GM21723 (cell line): ENCODE data around the gene TENM3.

Experiments used
- ATAC-seq: cut with Tn5 transposase; IDR thresholded peaks from one replicate; pipeline ENCODE4 v1.9.1; 2021; ENCODE audit warnings: mild to moderate bottlenecking, moderate library complexity; ENCODE audit not compliant: unreplicated experiment

TENM3 gene

DNA sequence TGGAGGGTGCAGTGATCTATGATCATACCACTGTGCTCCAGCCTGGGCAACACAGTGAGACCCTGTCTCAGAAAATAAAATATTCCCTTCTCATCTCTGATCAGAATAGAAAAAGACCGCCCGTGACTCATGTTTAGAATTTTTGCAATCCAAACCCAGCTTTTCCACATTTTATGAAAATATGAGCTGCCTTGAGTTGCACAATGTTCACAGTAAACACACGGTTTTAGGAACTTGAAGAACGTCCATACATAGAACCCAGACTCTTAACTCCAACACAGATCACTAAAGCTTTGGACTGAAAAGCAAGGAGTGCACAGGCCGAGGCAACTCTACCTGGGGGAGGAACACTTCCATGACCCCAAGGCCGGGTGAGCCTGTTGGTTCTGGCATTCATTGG is 305.0 kb downstream of the TENM3 start:
- ATAC-seq = no peak

DNA sequence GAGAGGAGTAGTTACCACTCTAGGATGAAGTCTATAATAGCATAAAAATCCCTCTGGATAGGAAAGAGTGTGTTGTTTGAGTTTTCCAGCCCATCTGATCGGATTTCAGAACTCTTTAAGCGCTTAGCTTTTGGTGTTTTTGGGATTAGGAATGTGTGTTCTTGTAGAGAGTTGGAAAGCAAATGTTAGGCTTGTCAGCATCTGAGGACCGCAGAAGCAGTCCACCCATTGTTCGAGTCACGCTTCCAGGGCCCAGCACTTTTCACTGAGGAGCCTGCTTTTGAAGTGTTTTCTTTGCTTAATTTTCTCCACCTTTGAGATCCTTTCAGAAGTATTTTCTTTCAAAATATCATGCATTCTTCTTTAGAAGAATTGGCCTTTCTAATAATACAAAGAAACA is 306.2 kb downstream of the TENM3 start:
- no peak for ATAC-seq

DNA sequence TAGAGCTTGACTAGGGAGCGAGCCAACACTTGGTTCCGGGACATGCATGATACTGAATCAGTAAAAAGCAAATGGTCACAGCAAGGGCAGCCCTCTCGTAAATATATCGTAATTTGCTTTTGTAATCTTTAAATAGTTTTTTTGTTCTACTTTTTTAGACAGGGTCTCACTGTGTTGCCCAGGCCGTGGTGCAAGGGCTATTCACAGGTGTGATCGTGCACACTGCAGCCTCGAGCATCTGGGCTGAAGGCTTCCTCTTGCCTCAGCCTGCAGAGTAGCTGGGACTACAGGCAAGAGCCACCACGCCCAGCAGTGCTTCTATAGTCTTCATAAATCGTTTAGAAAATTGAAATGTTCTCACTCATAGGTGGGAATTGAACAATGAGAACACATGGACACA is 309.7 kb downstream of the TENM3 start:
- no peak for ATAC-seq

DNA sequence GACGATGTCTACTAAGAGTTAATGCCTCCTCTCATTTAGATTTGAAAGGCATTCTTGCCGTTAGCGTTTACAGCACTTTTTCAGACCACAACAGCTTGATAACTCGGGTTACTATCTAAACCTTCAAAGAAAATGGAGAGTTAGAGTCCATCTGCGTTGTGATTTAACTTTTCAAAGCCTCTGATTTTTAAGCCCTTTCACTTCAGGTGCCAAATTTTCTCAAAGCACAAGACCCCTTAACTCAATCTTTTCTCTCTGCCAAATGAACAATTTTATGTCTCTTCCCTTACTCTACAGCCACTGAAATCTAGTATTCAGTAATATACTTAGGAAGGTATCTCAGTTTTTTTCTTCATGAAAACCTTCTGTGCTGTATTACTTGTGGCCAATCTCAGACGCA is 310.5 kb downstream of the TENM3 start:
- ATAC-seq = no peak

DNA sequence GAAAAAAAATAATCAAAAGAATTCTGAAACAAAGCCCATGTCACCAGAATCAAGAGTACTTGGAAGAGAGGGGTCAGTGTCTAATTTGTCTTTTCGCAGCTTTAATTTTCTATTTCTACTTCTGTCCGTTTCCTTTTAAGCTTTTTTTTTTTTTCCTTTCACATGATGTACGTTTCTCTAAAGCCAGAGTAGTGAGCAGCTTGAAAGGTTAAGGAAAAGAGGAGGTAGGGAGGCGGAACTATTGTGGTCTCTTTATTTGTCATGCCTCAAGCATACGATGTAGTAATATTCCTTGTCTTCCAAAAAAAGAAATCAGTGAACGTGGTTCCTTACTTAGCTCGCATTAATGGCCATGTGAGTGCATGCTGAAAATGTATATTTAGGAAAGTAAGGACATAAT is 311.5 kb downstream of the TENM3 start:
- no peak for ATAC-seq

DNA sequence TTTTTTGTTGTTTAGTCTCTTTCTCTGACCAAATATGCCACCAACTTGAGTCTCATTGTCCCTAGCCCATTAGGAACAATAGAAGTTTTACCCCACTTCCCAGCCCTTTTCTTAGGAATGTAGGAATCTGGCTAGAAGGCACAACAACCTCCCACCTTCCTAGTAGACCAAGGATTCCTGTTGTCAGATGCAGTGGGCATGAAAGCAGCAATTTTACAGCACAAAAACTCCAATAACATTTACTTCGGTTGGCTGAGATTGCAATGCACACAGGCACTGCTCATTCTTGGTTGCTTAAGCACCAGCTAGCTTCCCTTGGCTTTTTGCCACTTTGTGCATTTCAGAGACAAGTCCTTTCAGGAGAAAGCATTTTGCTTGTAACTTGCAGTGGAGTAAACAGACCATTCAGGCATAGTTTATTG is 312.8 kb downstream of the TENM3 start:
- ATAC-seq = no peak

DNA sequence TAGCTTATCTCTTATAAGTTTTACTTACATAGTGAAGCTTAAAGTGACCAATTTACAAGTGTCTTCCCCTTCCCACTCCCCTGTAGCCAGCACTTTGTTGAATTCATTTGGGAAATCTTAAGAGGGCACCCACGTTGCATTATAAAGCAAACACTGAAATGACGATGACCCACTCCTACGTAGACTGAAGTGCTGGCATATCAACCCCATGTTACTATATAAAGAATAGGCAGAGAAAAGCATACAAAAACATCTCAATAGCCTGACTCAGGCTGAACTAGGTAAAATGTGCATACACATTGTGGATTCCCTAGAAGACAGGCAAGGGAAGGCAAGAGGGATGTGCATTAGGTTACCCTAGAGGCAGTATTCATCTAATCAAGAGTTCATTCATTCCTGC is 313.4 kb downstream of the TENM3 start:
- ATAC-seq = no peak

DNA sequence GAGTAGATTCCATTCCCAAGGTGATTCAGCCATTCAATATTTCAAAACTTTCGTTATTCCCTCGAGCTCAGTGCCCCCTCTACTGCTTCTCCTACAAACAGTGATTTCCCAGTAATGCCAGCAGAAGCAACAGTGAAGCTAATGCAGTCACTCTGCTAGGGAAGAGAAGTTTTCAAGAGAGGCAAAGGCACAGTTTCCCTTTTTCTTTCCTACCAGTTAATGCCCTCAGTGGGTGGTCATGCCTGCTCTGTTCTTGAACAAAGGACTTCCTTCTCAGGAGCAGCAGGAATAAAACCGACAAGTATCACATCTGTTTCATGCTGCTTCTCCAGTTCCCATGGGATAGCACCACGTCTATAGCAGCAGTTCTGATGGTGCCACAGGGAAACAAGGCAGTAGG is 317.2 kb downstream of the TENM3 start:
- ATAC-seq = no peak

DNA sequence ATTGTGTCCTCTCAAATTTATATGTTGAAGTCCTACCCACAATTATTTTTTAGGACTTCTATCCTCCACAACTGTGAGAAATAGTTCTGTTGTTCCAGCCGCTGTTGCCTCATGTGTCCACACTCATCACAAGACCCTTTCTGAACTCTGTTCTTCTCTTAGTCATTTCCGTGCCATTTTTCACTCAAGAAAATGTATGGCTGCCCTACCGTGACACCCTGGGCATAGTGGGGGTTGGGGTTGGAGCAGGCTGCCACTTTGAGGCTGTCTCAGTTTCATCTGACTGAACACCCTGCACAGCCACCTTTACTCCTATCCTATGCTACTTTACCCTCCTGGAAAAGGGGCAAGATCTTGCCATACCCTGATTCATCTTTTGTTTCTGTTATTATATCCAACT is 319.1 kb downstream of the TENM3 start:
- ATAC-seq = no peak

DNA sequence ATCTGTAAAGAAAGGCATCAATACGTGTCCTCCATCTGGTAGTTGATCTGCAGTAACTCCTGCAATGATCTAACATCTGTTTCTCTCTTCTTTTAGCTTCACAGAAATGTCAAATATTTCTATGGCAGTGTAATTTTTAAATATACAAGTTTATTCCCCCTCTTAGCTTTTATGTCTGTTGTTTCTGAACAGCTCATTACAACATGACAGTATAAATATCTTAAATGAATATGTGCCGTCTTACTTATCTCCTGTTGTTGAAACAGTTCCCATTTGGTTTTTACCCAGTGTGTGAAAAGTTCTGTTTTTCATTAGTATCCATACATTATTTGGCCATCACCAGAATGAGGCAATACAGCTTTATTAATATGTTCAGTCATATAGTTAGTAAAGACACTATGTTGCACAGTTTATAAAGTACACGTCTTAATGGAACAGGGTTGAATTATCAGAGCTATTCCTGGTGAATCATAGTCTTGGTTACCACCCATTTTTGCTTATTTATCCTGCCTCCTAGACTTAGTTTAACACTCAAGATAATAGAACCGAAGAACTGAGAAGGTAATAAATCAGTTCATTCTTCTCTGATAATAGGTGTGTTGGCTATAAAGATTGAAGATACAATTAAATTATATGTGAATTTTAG is 321.6 kb downstream of the TENM3 start:
- ATAC-seq = no peak

DNA sequence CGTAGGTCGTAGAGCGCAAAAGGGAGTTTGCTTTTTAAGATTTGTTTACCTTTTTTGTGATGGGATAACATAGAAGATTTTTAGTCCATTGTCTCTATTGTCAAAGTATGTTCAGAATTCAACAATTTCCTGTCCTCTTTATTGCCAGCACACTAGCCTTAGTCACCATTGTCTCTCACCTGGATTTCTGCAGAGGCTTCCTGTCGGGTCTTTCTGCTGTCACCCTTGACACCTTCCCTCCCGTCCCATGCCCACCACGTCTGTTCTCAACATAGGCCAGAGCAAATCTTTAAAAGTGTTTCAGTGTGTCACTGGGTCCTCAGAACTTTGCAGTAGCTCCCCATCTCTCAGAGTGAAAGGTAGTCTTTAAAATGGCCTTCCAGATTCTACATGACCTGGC is 323.9 kb downstream of the TENM3 start:
- no peak for ATAC-seq

DNA sequence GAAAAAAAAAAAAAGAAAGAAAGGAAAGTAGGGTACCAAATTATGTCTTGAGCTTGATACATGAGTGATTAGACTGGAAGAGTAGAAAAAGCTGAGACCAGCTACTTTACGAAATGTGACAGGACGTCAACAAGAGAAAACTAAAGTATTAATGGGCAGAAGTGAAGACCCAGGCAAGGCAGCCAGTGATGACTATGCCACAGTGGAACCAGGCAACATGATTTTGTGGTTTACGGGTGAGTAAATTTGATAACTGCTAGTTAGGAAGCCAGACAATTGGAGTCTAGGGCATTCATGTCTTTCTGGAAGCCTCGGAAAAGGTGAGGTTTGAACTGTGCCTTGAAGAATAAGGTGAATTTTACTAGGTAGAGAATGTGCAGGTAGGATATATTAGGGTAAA is 326.4 kb downstream of the TENM3 start:
- ATAC-seq = no peak

DNA sequence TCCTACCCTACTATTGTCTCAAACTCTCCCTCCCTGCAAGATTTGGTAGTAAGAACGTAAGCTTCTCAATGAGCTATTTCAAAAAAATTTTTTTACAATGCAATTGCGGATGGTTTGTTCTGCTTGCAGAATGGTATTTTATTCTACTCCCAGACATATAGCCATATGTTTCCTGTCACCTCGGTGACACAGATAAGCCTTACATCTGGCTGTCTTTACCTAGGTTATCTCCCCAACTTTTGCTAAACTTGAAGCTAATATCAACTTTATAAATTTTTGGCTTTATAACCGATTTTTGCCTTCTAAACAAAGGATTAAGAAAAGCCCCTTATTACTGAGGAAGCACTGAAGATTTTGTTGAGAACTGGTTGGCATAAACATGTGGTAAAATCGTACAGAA is 331.5 kb downstream of the TENM3 start:
- no peak for ATAC-seq

DNA sequence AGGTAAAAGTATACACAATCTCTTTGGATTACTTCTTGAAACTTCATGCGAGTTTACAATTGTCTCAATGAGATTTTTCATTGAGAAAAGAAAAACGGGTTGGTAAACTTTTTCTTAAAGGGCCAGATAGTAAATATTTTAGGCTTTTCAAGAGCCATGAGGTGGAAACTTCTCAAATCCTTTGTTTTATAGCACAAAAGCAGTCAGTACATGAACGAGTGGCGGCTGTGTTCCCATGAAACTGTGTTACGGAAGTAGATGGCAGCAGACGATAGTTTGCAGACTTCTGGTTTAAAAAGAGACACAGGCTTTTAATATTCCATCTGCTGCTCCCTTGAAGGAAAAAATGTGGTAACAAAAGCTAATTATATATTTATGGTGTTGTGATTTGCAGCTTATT is 332.0 kb downstream of the TENM3 start:
- ATAC-seq = no peak

DNA sequence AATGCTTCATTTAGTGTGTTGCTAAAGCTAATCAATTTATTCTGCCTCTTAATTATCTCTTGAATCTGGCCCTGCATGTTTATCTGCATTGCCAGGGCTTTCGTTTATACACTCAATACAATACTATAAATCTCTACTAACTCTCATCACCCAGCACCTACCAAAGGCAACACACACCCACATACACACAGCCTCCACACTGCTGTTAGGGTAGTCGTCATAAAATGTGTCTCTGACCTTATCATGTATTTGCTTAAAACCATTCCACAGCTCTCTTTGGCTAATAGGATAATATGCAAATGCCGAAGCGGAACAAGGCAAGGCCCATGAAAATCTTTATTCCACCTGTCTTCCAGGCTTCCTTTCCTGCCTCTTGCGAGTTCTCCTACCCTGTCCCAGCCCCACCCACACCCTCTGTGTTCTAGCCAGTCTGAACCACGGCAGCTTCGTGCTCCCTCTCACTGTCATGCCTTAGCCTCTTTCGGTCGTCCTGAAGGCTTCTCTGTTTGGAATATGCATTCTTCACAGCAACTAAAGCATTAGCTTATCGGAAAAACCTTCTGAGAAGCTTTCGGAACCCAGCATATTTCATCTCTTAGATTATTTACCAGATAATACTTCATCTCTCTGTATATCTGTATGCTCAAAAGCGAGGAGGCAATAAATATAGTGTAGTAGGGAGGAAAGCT is 333.5 kb downstream of the TENM3 start:
- no peak for ATAC-seq

DNA sequence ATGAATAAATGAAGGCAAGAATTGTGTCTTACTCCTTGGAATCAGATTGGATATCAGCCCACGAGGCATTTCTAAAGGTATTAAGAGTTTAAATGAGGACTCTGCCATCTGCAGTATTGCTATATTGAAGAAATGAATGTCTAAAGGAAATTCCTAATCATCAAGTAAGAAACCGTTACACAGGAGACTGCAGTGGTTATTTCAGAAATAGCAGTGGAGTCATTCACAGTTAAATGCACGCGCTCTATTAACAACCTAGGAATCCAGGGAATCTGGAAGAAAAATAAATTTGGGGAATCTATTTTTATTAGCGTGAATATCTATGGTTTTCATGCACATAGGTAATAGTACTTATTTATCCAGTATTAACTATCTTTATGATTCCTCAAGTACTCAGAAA is 334.2 kb downstream of the TENM3 start:
- ATAC-seq = no peak

DNA sequence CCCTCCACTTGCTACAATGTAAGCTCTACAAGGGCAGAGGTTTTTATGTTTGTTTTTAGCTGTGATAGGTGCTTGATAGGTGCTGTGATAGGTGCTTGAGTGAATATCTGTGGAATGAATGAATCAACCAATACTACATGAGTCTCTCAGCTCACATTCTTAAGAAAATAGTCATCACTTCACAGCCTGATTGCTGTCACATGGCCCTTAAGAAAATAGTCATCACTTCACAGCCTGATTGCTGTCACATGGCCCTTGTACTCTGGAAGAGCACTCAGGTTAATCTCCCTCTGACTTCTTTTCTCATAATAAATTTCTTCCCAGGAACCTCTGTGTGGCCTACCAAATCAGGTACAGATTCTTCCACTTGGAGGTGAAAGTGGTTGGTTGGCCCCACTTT is 335.2 kb downstream of the TENM3 start:
- ATAC-seq = no peak

DNA sequence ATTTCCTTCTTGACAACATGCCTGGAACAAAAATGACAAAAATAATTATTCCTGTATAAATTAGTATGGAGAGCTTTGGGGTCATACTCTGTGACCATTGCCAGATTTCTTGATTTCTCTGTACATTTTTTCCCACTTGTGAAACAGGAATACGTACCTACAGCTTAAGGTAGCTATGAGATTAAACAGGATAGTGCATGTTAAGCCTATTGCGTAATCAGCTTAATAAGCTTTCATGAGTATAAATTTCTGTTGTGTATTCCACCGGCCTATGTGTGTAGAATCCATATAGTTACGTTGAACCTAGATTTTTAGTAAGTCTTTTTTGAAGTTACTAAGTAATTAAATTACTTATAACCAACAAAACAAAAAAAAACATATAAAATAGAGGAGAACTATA is 339.0 kb downstream of the TENM3 start:
- no peak for ATAC-seq

DNA sequence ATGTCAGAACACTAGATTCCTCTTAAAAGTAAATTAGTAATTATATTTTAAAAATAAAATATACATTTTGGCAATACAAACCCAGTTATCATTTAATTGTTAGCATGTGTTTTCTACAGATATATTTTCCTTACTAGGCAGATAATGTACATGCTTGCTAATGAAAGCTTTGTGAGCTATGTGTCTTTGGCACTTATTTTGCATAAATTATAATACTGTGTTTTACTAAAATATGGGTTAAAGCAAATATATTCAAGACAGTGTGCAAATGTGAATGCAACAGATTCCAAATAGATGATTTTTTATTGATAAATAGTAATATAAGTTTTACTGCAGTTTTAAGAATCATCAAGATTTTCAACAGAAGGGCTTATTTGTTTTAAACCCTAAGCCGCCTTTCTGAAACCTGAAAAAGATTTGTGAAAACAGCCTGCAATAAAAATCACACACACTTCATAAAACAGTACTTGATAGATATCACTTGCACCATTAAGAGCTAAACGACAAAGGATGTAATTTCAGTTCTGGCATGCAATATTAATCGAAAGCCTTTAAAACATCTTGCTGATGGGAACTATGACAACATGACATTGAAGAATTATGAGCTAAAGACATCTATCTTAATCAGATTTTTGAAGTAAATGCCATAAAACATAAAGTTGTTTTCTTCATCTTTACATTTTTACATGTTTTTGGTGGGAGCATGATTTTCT is 340.7 kb downstream of the TENM3 start:
- ATAC-seq = no peak

DNA sequence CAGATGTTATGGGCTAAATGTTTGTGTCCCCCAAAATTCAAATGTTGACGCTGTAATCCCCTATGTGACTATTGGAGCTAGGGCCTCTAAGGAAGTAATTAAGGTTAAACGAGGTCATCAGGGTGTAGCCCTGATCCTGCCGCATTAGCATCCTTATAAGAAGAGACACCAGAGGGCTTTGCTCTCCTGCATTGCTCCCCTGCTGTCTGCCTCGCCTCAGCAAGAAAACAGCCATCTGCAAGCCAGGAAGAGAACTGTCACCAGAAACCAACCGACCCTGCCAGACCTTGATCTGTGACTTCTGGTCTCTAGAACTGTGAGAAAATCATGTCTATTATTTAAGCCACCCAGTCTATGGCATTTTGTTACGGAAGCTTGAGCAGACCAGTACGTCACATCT is 342.1 kb downstream of the TENM3 start:
- ATAC-seq = no peak

DNA sequence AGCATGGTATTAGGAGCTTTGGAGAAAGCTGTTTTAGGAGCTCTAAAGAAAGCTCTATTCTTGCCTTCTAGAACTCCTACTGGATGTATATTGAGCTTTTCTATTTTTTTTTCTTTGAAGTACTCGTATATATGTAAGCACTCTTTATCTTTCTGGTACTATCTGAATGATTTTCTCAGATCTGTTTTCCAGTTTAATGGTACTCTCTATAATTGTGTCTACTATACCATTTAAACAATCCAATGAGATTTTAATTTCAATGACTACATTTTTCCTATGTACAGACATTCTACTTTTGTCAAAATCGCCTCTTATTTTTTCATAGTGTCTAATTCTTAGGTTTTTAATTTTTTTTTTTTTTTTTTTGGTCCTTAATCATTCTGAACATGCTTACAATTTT is 345.9 kb downstream of the TENM3 start:
- ATAC-seq = no peak

DNA sequence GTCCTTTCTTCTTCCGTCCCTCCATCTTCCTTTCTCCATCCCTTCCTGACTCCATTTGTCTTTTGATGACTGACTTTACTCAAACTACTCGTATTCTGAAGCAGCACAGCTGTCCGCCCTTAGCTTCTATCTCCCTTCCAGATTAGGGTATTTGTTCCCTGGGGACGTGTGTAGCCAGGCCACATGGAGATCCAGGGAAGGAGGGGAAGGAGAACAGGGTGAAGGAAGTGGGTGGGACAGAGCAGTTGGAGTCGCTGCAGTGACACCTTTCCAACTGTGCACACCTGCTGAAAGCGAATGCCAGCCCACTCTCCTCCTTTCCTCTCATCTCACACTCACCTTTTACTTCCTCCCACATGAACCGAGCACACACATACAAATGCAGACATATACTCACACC is 350.2 kb downstream of the TENM3 start:
- no peak for ATAC-seq
